ENCODE data around the gene PLPPR2.
"Not testable (repeated sequence)": the region's sequence is repeated elsewhere in the genome, so short reads cannot be mapped to it uniquely, and the experiment has no call there.

The PLPPR2 gene

DNA sequence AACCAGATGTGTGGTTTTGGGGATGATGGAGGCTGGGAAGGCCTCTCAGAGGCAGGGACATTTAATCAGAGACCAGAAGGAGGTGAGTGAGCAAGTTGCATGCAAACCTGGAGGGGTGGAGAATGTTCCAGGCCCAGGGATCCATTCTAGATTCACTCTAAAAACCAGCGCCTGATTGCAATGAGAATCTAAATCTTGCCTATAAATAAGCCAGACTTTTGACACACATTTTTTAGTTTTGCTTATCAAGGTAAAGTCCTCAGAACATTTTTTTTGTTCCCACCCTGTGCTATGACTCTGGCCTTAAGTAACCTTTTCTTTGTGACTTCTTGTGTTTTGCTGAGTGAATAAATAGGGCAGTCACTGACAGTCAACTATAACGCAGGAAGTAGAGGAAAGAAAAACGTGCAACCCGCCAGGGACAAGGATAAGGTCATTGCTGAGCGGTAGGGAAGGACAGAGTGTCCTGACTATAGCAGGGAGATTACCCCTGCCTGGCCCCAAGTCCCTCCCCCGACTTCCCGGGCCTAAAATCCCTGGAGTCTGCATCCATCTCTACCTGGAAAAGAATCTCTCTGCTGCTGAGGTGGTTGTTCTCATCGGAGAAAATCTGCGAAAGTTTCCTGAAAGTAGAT is 49.5 kb downstream of the PLPPR2 start:
- in situ Hi-C loops (cut with HindIII; ENCODE audit: low pct_unique_long_range_greater_than_20kb, low sequenced_read_pairs) = no loop called here
- no peak for TF ChIP-seq JUND (IDR thresholded peaks at IDR 0.05; ENCODE audit: low read depth)

DNA sequence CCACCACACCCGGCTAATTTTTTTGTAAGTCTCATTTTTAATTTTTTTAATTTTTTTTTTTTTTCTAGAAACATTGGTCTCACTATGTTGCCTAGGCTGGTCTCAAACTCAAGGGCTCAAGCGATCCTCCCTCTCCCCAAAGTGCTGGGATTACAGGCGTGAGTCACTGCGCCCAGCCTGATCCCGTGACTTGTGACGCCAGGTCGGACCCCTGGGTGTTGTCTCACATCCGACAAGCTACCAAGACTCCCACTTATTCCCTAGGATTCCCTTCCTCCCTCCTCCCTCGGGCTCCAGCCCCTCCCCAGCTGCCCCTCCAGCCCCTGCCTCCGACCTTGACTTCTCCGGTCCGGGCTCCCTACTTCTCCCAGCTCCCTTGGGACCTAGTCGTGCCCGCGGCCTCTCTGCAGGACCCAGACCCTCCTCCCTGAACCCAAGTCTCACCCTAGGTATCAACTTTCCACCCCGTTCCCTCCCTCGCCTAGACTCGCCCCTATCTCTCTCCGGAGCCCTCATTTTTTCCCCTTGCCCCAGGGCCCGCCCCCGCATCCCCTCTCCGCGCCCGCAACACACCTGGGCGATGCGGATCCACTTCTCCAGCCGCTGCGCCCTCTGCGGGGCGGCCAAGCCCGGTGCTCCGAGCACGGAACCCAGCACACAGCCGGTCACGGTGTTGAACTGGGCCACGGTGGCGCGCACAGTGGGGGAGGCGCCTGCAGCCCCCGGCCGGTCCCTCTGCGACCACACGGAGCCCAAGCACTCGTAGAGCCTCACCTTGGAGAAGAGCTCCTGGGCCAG is 50.8 kb downstream of the PLPPR2 start:
- no peak for DNase-seq (ENCODE audit: low read depth in 1 of 2, low spot score in 1 of 2)
- no peak for TF ChIP-seq JUND (IDR thresholded peaks at IDR 0.05; ENCODE audit: low read depth)
- in situ Hi-C loops (cut with HindIII; ENCODE audit: low pct_unique_long_range_greater_than_20kb, low sequenced_read_pairs) = no loop called here

More for the DNA sequence above, 49.5 kb downstream of the PLPPR2 start:
- no peak for DNase-seq (ENCODE audit: low read depth in 1 of 2, low spot score in 1 of 2)

DNA sequence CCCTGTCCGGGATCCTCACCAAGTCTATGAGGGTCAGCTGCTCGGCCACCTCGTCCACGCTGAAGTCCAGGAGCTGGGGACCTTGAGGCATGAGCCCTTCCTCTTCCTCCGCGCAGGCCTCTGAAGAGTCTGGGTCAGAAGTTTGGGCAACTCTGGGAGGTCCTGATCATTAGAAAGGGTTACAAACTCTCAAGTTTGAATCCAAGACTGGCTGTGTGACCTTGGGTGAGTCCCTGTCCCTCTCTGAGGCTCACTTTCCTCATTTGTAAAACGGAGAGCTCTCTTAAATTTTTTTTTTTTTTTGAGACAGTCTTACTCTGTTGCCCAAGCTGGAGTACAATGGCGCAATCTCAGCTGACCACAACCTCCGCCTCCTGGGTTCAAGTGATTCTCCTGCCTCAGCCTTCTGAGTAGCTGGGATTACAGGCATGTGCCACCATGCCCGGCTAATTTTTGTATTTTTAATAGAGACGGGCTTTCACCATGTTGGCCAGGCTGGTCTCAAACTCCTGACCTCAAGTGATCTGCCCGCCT is 51.5 kb downstream of the PLPPR2 start:
- DNase-seq (ENCODE audit: low read depth in 1 of 2, low spot score in 1 of 2); in situ Hi-C loops (cut with HindIII; ENCODE audit: low pct_unique_long_range_greater_than_20kb, low sequenced_read_pairs): not testable (repeated sequence)

DNA sequence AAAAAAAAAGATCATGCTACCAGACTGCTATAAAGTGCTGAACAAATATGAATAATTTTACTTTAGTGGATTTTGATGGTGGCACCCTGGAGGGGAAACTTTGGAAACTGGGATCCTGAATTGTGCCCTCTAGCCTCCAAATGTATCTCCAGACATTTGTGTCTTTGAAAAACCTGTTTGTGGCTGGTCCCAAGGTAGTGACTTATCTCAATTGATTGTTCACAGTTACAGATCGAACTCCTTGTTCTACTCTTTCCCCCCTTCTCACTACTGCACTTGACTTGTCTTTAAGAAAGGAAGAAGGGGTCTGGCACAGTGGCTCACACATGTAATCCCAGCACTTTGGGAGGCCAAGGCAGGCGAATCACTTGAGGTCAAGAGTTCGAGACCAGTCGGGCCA is 53.4 kb downstream of the PLPPR2 start:
- no peak for TF ChIP-seq JUND (IDR thresholded peaks at IDR 0.05; ENCODE audit: low read depth)
- in situ Hi-C loops (cut with HindIII; ENCODE audit: low pct_unique_long_range_greater_than_20kb, low sequenced_read_pairs) = no loop called here
- no peak for DNase-seq (ENCODE audit: low read depth in 1 of 2, low spot score in 1 of 2)

DNA sequence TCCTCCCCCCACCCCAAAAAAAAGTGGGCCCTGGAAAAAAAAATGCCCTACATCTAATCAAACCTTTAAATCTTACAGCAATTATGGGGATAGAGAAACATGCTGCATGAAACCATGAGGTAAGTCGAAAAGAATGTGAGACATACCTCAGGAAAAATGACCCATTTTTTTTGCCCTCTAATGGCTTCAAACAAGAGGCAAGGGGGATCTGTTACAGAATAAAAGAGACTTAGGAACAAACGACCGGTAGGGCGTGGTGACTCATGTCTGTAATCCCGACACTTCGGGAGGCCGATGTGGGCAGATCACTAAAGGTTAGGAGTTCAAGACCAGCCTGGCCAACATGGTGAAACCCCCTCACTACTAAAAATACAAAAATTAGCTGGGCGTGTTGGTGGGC is 55.5 kb downstream of the PLPPR2 start:
- no peak for TF ChIP-seq JUND (IDR thresholded peaks at IDR 0.05; ENCODE audit: low read depth)
- no peak for DNase-seq (ENCODE audit: low read depth in 1 of 2, low spot score in 1 of 2)
- in situ Hi-C loops (cut with HindIII; ENCODE audit: low pct_unique_long_range_greater_than_20kb, low sequenced_read_pairs) = no loop called here

DNA sequence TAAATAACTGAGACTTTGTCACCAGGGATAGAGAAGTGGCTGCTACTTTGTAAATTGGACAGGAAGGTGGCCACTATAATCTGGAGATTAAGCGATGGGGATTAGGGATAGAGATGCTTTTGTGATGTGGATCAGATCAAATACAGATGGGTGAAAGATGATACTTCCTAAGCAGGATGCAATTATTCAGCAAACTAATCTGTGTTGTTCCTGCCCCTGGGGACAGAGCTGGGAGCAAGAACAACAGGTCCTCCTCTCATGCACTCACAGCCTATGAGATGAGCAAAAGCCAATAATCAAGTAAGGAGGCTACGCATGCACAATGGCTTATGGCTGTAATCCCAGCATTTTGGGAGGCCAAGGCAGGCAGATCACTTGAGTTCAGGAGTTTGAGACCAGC is 59.3 kb downstream of the PLPPR2 start:
- no peak for DNase-seq (ENCODE audit: low read depth in 1 of 2, low spot score in 1 of 2)
- TF ChIP-seq JUND (IDR thresholded peaks at IDR 0.05; ENCODE audit: low read depth) = no peak
- in situ Hi-C loops (cut with HindIII; ENCODE audit: low pct_unique_long_range_greater_than_20kb, low sequenced_read_pairs) = no loop called here
